NB4 (cell line): ENCODE measurements around the gene GPC5.

Source experiments
- DNase-seq: peaks from one replicate; pipeline ENCODE4 v3.0.0; 2010; ENCODE audit warnings: low read depth
- H3K4me3 ChIP-seq: one replicate; pipeline ENCODE4 v1.5.1; 2011; ENCODE audit warnings: mild to moderate bottlenecking, low read depth, low read length, moderate library complexity
- CTCF ChIP-seq: IDR thresholded peaks from one replicate; pipeline ENCODE4 v1.5.1; 2012; ENCODE audit warnings: low read depth, low read length
- MAX ChIP-seq: IDR thresholded peaks from 2 replicates; pipeline ENCODE4 v1.6.1; 2011; ENCODE audit warnings: low read depth, low read length
- MYC ChIP-seq: IDR thresholded peaks from 2 replicates; pipeline ENCODE4 v1.6.1; 2011; ENCODE audit warnings: low read depth, low read length
- POLR2A ChIP-seq: IDR thresholded peaks from 2 replicates; pipeline ENCODE4 v1.6.1; 2011; ENCODE audit warnings: mild to moderate bottlenecking; ENCODE audit not compliant: insufficient read length; ENCODE audit errors: extremely low read depth

The GPC5 gene

GRCh38 chr13:91813253-91813652 is 414.8 kb downstream of the GPC5 start:
- H3K4me3 ChIP-seq: no peak overlapping the region
- no peak for TF ChIP-seq POLR2A
- no peak for TF ChIP-seq MYC
- no peak for TF ChIP-seq CTCF
- no peak for TF ChIP-seq MAX
- DNase-seq: no peak

- no peak for DNase-seq
- H3K4me3 ChIP-seq: no peak overlapping the region
- TF ChIP-seq MAX (no peak), CTCF (no peak), MYC (no peak), POLR2A (no peak)
Observed at GRCh38 chr13:91816263-91816807, 417.9 kb downstream of the GPC5 start.

- DNase-seq: no peak
- no peak overlapping the region for H3K4me3 ChIP-seq
- TF ChIP-seq POLR2A (no peak), CTCF (no peak), MYC (no peak), MAX (no peak)
Observed at GRCh38 chr13:91817250-91817649, 418.8 kb downstream of the GPC5 start.

GRCh38 chr13:91824416-91824815 is 426.0 kb downstream of the GPC5 start:
- no peak for TF ChIP-seq MAX
- no peak for TF ChIP-seq MYC
- TF ChIP-seq CTCF: no peak
- no peak for TF ChIP-seq POLR2A
- H3K4me3 ChIP-seq: no peak overlapping the region
- DNase-seq: no peak

- DNase-seq: no peak
- TF ChIP-seq MAX (no peak), CTCF (no peak), MYC (no peak), POLR2A (no peak)
- no peak overlapping the region for H3K4me3 ChIP-seq
Observed at GRCh38 chr13:91825516-91825915, 427.1 kb downstream of the GPC5 start.
